ENCODE results near the gene TPSD1.
"Not testable (repeated sequence)": the region's sequence is repeated elsewhere in the genome, so short reads cannot be mapped to it uniquely, and the experiment has no call there.

TPSD1 gene

DNA sequence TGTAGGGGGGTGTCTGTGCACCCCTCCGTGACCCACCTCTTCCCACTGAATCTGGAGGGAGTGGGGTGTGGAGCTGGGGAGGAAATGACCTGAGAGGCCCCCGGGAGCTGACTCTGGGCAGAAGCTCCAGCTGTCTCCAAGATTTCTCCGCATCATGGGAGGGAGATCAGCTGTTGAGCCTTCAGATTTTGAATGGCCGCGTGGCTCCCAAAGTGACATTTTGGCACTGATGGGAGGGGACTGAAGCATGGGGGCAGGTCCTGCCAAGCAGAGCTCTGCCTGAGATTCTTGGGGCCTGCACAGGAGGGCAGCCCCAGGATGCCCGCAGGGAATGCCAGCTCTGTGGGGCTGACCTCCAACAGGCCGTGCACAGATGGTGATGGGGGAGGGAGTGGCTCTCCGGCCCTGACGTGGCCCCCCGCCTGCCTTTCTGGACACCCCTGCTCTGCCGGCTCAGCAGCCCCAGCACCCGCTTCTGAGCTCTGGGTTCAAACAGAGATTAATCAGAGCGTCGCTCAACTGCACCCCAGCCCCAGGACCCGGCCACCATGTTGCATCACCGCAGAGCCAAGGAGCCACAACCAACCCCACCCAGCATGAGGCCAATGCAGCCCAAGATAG, 28.2 kb downstream of the TPSD1 start:
- no peak for DNase-seq

DNA sequence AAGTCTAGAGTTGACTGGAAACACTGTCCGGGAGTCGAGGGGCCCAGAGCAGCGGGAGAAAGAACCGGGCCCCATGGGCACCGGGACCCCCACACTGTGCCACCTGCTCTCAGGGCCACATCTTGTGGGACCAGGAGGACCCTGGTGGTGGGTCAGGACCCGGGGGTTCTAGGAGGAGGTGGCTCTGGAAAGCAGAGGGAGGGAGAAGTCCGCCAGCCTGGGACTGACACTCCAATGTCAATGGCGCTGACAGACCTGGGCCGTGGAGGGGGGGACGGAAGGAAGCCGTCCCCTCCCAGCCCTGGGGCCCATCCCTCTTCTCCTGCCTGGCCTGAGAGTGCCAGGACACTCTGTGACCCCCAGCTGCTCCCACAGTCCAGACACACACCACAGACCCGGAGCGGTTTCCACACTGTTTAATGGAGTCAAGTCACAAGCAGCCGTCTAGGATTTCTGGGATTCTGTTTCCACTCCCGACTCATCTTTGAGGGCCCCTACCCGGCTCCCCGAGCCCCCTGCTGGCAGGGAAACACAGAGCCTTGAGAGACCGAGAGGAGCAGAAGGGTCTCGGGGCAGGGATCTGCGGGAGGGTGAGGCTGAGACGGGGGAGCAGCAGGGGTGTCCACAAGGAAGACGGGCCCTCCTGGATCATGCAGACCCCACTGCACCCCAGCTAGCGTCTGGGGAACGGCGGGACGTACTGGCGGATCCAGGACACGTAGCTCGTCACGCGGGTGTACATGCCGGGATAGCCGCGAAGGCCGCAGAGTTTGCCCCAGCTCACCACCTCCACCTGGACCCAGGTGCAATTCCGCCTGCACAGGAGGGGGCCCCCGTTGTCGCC, 30.0 kb downstream of the TPSD1 start:
- no peak for DNase-seq

DNA sequence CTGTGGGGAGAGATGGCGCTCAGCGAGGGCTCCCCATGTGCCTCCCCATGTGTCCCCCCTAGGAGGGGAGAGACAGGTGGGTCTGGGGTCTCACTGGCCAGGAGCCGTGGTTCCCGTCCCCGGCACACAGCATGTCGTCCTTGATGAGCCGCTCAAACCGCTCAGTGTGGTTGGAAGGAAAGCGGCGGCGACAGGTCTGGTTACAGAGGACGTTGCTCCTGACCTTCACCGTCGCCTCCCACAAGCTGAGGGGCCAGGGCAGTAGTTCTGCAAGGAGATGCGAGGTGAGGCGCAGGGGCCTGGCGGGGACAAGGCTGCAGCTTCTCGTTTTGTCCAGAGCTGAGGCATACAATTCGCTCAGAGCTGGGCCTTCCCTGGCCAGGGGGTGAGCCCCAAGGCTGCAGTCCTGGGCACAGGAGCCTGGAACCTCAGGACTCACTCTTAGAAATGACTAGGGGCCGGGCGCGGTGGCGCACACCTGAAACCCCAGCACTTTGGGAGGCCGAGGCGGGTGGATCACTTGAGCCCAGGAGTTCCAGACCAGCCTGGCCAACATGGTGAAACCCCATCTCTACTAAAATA, 30.7 kb downstream of the TPSD1 start:
- DNase-seq: no peak

DNA sequence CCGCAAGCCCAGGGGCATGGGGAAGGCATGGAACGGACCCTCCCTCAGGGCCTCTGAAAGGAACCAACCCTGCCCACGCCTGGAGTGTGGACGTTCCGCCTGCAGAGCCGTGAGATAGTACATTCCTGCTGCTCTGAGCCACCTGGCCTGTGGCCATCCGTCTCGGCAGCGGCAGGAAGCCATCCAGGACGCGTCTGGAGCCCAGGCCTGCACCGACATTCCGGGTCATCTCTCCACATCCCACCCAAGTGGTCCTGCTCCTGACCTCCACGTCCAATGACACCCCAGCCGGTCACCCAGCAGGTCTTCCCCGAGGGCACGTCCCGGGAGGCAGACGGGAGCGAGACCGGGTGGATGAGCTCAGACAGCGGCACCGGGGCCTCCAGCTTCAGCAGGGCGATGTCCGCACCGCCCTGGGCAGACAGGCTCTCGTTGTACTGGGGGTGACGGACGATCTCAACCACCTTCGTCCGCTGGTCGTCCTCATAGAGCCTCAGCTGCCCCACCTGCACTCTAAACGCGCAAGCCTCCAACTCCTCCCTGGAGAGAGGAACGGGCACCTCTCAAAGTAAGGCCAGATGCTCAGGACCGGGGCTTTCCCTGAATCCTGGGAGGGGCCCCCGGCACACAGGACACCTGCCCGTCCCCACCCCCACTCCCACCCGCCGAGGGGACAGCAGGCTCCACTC, 32.3 kb downstream of the TPSD1 start:
- no peak for DNase-seq

DNA sequence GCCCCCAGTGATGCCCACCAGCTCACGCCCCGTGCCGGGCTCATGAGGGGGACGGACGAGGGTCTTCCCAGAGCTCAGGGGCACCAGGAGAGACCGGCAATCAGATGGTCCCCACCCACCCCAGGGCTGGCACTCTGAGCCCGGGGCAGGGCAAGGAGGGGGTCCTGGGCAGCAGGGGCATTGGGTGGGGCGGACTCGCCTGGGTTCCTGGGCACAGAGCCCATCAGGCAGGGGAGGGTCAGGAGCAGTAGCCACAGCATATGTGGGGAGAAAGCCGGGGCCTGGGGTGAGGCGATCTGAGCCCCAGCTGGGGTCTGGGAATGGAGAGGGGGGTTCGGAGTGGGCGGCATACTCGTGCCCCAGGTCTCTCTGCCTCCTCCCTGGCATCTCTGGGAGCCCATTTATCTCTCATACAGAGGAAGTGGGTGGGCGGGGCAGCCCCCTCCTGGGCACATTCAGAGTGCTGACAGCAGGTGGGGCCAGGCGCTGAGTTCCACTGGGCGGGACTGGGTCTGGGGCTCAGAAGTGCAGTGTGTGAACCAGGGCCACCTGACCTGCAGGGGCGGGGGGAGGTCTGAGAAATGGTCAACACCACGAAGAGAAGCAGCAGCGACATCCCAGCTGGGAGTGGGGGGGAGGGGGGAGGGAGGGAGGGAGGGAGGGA, 33.1 kb downstream of the TPSD1 start:
- DNase-seq: no peak

DNA sequence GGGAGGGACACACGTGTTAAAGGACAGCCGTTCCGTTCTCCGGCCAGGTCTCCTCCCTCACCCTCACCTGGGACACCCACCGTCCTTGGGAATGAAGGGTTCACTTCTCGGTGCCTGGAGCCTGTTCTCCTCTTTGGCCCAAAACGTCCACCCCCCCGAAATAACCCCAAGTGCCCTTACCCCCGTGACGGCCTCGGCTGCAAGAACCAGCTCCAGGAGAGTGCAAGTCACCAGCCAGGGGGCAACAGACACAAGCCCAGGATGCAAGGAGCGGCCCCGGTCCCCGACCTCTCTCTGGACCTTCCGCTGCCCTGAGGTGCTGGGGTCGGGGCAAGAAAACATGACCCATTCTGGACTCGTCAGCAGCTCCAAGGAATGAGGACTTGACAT, 33.6 kb downstream of the TPSD1 start:
- DNase-seq: no peak

DNA sequence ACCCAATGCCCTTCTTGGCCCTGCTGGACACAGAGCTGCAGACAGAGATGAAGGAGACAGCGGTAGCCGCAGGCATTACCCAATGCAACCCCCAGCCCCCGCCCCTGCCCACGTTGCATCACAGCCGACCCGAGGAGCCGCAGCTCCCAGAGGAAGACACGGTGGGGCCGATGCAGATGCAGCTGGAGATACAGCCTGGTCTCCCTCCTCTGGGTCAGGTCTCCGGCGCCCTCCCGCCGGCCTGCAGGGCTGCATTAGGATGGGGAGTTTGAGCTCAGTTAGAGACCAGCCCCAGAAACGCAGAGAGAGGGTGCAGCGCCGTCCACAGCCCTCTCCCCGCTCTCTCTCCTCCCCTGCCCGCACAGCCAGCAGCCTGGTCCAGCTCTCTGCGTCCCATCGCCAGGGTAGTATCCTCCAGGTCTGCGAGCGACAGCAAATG, 34.2 kb downstream of the TPSD1 start:
- DNase-seq: no peak

DNA sequence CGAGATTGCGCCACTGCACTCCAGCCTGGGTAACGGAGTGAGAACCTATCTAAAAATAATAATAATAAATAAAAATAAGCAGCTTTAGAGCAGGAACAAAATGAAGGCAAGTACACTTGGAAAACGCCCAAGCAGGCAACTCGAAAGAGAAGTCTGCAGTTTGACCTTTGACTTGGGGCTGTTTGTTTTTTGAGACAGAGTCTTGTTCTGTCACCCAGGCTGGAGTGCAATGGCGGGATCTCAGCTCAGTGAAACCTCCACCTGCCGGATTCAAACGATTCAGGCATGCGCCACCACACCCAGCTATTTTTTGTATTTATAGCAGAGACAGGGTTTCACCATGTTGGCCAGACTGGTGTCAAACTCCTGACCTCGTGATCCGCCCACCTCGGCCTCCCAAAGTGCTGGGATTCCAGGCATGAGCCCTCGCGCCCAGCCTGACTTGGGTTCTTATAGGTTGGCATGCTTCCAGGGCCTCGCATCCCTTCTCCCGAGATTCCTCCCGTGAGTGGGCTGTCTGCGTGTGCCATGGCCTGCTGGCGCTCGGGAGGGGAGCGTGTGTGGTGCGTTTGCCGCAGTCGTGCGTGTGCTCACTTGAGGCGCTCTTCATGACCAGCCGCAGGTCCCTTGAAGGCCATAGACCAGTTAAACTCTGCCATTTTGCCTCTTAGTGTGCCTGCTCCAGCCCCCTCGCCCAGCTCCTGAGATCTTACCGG, 35.1 kb downstream of the TPSD1 start:
- no peak for DNase-seq

DNA sequence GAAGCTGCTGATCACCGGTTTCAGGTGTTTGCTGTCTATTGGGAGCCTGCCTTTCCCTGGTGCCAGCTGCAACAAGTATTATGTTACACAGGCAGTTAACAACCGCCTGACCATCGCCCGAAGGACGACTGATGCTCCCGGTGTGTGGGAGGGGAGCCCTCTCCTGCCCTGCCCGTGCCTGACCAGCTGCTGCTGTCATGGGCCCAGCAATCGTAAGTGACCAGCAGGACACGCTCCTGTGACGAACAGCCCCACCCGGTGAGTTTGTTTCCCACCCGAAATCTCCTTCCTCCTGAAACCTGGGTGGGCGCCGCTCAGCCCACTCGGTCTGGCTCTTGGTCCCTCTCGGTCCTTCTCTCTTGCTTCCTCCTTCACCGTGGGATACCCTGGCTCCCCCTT, 35.7 kb downstream of the TPSD1 start:
- no peak for DNase-seq

DNA sequence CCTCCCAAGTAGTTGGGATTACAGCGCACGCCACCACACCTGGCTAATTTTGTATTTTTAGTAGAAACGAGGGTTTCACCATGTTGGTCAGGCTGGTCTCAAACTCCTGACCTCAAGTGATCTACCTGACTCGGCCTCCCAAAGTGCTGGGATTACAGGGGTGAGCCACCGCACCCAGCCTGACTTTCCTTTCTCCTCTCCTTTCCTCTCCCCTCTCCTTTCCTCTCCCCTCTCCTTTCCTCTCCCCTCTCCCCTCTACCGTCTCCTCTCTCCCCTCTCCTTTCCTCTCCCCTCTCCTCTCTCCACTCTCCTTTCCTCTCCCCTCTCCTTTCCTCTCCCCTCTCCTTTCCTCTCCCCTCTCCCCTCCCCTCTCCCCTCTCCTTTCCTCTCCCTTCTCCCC, 36.3 kb downstream of the TPSD1 start:
- not testable (repeated sequence) for DNase-seq

DNA sequence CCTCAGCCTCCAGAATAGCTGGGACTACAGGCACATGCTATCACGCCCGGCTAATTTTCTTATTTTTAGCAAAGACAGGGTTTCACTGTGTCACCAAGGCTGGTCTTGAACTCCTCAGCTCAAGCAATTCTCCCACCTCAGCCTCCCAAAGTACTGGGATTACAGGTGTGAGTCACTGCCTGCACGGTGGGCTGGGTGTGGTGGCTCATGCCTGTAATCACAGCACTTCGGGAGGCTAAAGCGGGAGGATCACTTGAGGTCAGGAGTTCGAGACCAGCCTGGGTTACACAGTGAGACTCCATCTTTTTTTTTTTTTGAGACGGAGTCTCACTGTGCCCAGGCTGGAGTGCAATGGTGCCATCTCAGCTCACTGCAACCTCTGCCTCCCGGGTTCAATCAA, 36.9 kb downstream of the TPSD1 start:
- not testable (repeated sequence) for DNase-seq

DNA sequence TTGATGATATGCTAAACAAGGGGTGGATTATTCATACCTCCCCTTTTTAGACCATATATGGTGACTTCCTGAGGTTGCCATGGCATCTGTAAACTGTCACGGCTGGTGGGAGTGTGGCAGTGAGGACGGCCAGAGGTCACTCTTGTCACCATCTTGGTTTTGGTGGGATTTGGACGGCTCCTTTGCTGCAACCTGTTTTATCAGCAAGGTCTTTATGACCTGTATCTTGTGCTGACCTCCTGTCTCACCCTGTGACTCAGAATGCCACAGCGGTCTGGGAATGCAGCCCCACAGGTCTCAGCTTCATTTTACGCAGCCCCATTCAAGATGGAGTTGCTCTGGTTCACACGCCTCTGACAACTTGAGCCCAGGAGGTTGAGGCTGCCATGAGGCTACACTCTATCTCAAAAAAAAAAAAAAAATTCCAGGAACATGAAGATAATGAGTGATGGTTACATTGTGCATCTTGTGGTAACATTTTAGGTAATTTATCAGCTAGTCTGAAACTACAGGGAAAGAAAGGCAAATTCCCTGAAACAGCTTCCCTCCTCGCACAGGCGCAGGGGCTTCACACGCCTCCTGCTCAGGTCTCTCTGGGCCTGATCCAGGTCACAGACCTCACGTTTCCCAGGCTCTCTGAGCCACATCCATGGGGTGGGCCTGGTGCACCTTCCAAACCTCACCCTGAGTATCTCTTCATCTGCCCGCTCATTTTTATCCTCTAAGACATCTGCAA, 38.2 kb downstream of the TPSD1 start:
- no peak for DNase-seq

DNA sequence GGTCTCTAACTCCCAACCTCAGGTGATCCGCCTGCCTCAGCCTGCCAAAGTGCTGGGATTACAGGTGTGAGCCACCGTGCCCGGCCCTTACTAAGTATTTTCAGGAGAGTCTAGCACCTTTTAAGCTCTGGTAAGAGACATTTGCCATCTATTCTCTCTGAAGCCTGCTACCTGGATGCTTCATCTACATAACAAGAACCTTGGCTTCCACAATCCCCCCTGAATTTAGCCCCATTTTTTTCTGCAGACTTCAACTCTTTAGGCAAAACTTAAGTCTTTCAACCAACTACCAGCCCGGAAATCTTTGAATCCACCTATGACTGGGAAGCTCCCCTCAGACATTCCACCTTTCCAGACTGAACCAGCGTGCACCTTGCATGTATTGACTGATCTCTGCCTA, 39.6 kb downstream of the TPSD1 start:
- DNase-seq: no peak

DNA sequence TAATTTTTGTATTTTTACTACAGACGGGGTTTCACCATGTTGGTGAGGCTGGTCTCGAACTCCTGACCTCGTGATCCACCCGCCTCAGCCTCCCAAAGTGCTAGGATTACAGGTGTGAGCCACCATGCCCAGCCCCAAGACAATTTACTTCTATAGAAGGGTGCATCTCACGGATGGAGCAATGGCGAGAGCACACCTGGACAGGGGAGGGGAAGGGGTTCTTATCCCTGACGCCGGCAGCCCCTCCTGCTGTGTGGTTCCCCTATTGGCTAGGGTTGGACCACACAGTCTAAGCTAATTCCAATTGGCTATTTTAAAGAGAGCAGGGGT, 40.8 kb downstream of the TPSD1 start:
- DNase-seq: not testable (repeated sequence)

DNA sequence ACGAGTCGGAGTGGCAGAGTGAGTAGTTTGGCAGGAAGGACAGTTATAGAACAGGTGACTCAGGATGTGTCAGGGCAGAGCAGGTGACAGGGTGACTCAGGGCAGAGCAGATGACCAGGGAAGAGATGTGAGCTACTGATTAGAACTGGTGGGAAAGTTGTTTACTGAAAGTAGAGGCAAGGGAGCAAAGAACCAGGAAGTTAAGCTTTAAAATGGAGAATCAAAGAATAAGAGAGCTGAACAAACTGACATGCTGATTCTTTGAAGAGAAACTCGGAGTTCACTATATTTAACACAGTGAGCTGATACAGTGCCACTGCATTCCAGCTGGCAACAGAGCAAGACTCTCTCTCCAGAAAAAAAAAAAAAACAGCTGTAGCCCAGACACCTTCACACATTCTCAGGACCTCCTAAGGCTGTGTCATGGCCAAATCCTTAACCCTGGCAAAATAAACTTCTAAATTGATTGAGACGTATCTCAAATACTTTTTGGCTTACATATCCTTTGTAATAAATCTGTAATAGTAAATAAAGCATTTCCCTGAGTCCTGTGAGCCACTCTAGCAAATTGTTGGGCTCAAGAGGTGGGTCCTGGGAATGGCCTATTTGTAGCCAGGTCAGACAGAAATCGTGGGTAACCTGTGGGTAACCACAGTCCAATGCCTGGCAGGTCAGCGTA, 41.3 kb downstream of the TPSD1 start:
- DNase-seq: no peak

DNA sequence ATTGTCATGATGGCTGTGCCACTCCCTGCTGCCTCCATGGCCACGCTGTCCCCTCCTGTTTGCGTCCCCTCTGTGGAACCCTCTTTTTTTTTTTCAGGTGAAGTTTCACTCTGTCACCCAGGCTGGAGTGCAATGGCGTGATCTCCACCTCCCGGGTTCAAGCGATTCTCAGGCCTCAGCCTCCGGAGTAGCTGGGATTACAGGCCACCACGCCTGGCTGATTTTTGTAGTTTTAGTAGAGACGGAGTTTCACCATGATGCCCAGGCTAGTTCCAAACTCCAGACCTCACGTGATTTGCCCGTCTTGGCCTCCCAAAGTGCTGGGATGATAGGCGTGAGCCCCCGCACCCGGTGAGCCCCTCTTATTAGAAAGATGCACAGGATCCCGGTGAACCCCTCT, 42.5 kb downstream of the TPSD1 start:
- no peak for DNase-seq

DNA sequence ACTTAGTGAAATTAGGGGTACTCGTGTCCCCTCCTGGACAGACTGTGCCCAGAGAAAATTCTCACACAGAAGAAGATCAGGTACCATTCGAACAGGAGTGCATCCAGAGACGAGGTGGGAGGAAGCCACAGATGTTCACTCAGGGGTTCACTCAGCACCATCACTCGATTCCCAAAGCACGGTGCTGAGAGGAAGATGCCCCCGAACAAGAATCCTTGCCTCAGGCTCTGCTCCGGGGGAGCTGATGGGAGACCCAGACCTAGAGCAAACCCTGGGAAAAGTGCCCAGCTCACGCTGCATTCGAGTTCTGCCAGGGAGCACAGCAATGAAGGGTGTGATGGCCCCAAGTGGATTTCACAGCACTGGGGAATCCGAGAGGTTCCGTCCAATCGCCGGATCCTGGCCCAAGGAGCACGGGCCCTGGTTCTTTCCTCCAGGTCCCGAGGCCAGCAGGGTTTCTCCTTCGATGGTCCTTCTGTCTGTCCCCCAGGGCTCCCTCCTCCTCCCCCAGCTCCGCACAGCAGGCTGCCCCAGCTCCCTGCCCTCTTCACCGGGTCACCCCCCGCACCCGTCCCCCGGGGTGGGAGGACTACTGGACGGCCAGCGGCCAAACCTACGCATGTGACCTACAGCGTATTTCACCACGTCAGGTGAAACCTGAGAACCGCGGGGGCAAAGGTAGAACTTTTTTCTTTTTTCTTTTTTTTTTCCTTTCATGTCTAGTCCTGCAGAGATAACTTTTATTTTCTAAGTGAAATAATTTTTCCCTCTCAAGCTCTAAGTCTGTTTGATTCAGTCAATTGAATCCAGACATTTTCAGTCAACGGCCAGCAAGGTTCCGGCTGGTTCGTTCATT, 43.4 kb downstream of the TPSD1 start:
- no peak for DNase-seq

DNA sequence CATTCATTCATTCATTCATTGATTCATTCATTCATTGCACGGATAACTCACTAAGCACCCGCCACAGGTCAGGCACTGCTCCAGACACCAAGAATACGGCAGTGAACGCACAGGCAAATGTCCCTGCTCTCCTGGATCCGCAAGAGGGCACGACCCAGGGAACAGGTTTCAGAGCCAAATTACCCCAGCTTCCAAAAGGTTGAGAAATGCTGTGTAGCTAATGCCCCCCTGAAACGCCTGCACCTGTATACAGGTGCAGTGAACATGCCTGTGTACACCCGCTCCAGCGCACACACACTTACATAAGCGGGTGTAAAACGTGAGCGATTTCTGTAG, 44.0 kb downstream of the TPSD1 start:
- DNase-seq: no peak

DNA sequence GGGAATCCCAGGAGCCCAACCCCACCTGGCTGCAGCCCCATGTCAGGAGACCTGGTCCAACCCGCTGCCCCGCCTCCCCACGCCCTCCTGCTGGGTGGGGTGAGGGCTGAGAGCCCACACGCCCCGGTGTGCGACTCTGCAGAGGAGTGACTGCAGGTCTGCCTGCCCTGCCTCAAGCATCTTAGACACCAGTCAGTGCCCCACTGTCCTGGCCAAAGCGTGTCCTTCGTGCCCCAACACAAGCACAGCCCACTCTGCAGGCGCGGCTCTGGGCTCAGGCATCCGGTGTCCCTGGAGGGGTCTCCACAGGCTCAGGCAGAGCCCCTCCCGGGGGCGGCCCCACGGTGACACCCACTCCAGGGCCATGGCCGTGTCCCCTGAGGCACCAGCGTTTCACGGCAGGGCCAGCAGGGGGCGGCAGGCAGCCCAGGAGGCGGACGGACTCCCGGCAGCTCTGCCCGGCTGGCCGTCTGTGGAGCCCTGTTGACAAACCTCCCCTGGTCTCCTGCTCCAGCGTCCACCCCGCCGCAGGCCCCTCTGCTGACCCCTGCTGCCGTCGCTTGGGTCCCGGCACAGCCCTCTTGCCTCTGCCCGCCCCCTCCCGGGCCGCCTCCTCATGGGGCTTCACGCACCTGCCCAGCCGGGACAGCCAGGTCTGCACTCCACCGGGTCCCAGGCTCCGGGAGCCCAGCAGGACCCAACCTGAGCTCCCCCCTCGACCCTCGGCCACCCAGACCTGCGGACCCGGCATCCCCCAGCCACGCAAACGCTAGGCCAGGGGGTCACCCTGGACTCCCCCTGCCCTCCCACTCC, 45.0 kb downstream of the TPSD1 start:
- peak; percentile 71 for DNase-seq

Measured in stimulated activated CD4-positive, alpha-beta T cell treated with anti-CD3 and anti-CD28 coated beads, Interleukin-12 subunit alpha, Interleukin-12 subunit beta, amount 100 ng/mL, for 4 hours (primary cell).